Measurements from ENCODE around the gene HMCN1. TPM values are rescaled to one million over a fixed set of nuclear protein-coding genes. Genes with fewer than 3 reads are reported as not detected.

HMCN1 gene
- total RNA-seq, 6 experiments from 2014 or later, result 4.7 to 7.5 (median 5.7) TPM

DNA sequence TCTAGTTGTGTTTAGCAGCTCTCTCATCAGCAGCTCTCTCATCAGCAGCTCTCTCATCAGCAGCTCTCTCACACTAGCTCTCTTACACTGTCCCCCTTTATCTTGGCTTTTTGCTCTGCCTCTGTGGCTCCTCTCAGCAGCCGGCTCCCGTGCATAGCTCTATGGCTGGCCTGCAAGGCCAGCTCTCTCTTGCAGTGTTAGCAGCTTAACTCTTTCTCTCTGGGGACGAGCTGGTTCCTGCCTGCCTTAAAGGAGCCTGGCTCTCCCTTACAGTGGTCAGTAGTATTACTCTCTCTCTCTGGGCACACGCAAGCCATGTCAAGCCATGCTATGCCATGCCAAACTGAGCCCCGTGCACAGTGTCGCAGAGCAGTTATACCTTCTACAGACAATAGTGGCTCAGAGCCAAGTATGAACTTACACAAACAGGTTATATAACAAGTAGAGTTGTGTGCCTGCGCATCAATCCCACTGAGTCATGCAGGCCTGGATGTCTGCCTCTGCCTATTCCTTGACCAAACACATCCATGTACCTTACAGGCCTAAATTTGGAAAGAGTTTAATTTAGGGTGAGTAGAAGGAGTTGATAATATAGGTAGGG lies 345.0 kb downstream of the HMCN1 start:
- WGBS (ENCODE audit: insufficient coverage, low coverage, low lambda C conversion rate, missing lambda C conversion rate), result 86% methylated on average over 5 of the region's 7 CpGs
- Histone ChIP-seq H3K4me3 (no peak overlapping the region), H3K4me1 (peaks cover 0 to 5% (median 0%) of the 10 kb centered on the region in 4 donors), H3K9me3 (no peaks in the 10 kb centered on the region), H3K27ac (no peak overlapping the region), H3K27me3 (no peaks in the 10 kb centered on the region), H3K36me3 (no peaks in the 10 kb centered on the region)
- ATAC-seq (no peak), DNase-seq (no peak)
- TF ChIP-seq POLR2A (IDR thresholded peaks at IDR 0.05), result no peak
- TF ChIP-seq, protein P1, sequence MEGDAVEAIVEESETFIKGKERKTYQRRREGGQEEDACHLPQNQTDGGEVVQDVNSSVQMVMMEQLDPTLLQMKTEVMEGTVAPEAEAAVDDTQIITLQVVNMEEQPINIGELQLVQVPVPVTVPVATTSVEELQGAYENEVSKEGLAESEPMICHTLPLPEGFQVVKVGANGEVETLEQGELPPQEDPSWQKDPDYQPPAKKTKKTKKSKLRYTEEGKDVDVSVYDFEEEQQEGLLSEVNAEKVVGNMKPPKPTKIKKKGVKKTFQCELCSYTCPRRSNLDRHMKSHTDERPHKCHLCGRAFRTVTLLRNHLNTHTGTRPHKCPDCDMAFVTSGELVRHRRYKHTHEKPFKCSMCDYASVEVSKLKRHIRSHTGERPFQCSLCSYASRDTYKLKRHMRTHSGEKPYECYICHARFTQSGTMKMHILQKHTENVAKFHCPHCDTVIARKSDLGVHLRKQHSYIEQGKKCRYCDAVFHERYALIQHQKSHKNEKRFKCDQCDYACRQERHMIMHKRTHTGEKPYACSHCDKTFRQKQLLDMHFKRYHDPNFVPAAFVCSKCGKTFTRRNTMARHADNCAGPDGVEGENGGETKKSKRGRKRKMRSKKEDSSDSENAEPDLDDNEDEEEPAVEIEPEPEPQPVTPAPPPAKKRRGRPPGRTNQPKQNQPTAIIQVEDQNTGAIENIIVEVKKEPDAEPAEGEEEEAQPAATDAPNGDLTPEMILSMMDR (IDR thresholded peaks at IDR 0.05), result no peak
- intact Hi-C loops (cut with DNase I), result no loop called here

DNA sequence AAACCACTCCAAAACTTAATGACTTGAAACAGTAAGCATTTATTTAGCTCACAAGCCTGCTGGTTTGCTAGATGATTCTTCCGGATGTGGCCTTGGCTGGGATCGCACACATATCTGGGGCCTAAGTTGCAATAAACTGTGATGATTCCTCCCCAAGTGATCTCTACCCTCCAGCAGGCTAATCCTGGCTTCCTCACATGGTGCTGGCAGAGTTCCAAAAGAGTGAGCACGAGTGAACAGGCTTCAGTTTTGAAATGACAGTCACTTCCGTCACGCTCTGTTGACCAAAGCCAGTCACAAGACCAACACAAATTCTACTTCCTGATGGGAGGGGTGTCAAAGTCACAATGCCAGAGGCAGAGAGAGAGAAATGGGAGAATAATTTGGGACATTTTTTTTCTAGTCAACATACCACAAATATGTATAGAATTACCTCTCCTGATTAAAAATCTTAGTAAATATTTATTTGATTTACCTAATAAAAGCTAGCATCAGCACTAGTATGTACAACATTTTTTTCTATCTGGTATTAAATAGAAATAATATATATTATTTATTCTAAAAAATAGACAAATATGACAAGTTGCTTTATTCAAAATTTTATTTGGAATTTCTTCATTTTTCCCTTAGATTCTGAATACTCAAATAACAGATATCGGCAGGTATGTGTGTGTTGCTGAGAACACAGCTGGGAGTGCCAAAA lies 348.2 kb downstream of the HMCN1 start:
- peak; percentile 73 to 85 (median 76) for DNase-seq
- no peak overlapping the region for H3K4me3 ChIP-seq
- TF ChIP-seq, protein P1 (IDR thresholded peaks at IDR 0.05), result no peak
- no peak for TF ChIP-seq POLR2A (IDR thresholded peaks at IDR 0.05)

DNA sequence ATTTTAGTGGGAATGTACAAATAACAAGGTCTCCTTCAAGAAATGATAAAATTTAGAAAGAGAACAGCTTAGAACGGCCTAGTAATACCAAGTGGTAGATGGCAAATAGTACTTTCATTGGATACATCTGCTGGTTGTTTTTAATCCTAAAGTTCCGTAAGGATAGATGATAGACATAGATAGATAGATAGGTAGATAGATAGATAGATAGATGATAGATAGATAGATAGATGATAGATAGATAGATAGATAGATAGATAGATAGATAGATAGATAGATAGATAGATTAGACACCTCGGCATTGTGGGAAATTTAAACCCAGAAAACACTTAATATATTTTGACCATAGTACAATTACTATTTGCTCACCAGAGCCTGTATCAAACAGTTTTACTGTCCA lies 352.4 kb downstream of the HMCN1 start:
- no peak for TF ChIP-seq POLR2A (IDR thresholded peaks at IDR 0.05)
- TF ChIP-seq, protein P1 (IDR thresholded peaks at IDR 0.05), result no peak
- H3K36me3 ChIP-seq, result no peaks in the 10 kb centered on the region
- ATAC-seq (no peak), DNase-seq (no peak)
- H3K4me1 ChIP-seq, result peaks cover 0 to 5% (median 0%) of the 10 kb centered on the region in 4 donors
- 75% methylated on average over 3 of the region's 3 CpGs for WGBS (ENCODE audit: insufficient coverage, low coverage, low lambda C conversion rate, missing lambda C conversion rate)
- H3K27ac ChIP-seq, result no peak overlapping the region
- H3K4me3 ChIP-seq, result no peak overlapping the region
- intact Hi-C loops (cut with DNase I), result no loop called here
- no peaks in the 10 kb centered on the region for H3K9me3 ChIP-seq
- no peaks in the 10 kb centered on the region for H3K27me3 ChIP-seq

More for the DNA sequence above, 348.2 kb downstream of the HMCN1 start:
- intact Hi-C loops (cut with DNase I), result no loop called here
- Histone ChIP-seq H3K27ac (peak overlapping the region in 2 of 3 donors; percentile 11 to 13), H3K36me3 (no peaks in the 10 kb centered on the region), H3K9me3 (no peaks in the 10 kb centered on the region), H3K27me3 (no peaks in the 10 kb centered on the region), H3K4me1 (peaks cover 0 to 5% (median 0%) of the 10 kb centered on the region in 4 donors)
- 34% methylated on average over 6 of the region's 6 CpGs for WGBS (ENCODE audit: insufficient coverage, low coverage, low lambda C conversion rate, missing lambda C conversion rate)
- peak; percentile 88 to 98 (median 94) for ATAC-seq

DNA sequence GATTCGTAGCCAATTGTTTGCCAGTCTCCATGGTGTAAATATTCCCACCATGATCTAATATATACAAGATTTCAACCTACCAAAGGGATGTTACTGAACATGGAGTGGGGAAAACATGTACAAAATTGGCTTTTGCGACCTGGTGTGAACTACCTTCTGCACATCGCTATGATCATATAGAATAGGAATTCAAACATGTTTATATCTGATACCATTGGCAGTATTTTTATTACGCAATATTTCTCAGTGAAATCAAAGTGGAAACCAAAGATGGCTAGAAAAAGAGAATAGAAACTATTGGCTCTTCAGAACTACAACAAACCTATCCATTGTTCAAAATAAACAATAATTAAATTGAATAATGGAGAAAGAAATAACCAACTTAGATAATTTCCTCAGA lies 355.7 kb downstream of the HMCN1 start:
- WGBS (ENCODE audit: insufficient coverage, low coverage, low lambda C conversion rate, missing lambda C conversion rate), result 77% methylated on average over 4 of the region's 4 CpGs
- ATAC-seq, result no peak
- TF ChIP-seq, protein P1 (IDR thresholded peaks at IDR 0.05), result no peak
- TF ChIP-seq POLR2A (IDR thresholded peaks at IDR 0.05), result no peak
- Histone ChIP-seq H3K4me1 (no peaks in the 10 kb centered on the region), H3K27ac (no peak overlapping the region), H3K4me3 (no peak overlapping the region), H3K27me3 (no peaks in the 10 kb centered on the region), H3K36me3 (no peaks in the 10 kb centered on the region), H3K9me3 (no peaks in the 10 kb centered on the region)
- no peak for DNase-seq
- intact Hi-C loops (cut with DNase I), result no loop called here

Measured in right lobe of liver (tissue), 6 donors.